Measurements from ENCODE around the gene SIGLEC11. TPM values are rescaled to one million over a fixed set of nuclear protein-coding genes. Genes with fewer than 3 reads are reported as not detected.

SIGLEC11 gene
- polyA plus RNA-seq, 1 of the 3 experiments (the other 2 are of a cell fraction): not detected

DNA sequence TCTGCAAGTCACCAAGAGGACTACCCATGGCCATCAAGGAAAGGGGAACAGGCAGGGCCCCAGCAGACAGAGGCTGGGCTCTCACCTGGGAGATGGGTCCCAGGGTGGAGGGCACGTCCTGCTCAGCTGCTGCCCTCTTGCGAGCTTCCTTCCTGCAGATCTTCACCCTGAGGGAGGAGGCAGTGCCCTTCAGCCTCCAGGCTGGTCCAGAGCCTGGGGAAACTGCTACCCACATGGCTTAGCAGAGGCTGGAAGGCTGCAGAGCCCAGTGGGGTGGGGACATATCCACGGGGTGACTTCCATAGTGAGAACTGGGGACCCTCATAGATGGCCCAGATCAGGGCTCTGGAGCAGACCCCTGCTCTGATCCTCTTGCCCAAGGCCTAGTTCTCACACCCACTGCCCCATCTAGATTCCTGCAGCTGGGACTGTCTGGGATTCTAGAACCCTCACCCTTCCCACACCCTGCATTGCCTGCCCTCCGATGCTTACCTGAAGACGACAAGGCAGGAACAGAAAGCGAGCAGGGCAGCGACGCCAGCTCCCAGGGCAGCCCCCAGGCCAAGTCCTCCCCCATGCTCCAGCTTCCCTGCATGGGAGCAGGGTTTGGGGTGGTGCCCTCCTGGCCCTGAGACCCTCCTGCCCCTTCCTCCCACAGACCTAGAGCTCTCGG is 9.0 kb downstream of the SIGLEC11 start:
- ChIA-PET CTCF (interaction anchor here (1.2 to 3.5 kb wide), 2 partner anchors 14 to 31 kb away, joined by 4 to 13 read pairs; no protein-coding TSS in a partner anchor), POLR2A (no interaction called here)
- Histone ChIP-seq H3K4me2 (no peak overlapping the region), H3K36me3 (replicated peaks in 1 of 2; ENCODE audit: control insufficient read depth in 1 of 2, insufficient read depth in 2 of 2, low read length in 1 of 2) (no peaks in the 10 kb centered on the region), H3K27me3 (ENCODE audit: insufficient read depth) (peaks cover 71% of the 10 kb centered on the region), H3K9ac (no peak overlapping the region), H4K20me1 (ENCODE audit: insufficient read depth) (no peaks in the 10 kb centered on the region), H3K27ac (ENCODE audit: low read depth in 2 of 2, low read length in 1 of 2) (no peak overlapping the region), H3K9me2 (no peaks in the 10 kb centered on the region), H3K4me3 (ENCODE audit: low read depth in 2 of 2, low read length in 1 of 2) (no peak overlapping the region), H3K4me1 (ENCODE audit: control insufficient read depth in 1 of 2, insufficient read depth in 2 of 2, low read depth in 1 of 2, low read length in 1 of 2) (no peaks in the 10 kb centered on the region), H2AFZ (ENCODE audit: low read depth) (no peak overlapping the region), H3F3A (replicated peaks; ENCODE audit: insufficient read depth) (no peaks in the 10 kb centered on the region), H3K9me3 (no peaks in the 10 kb centered on the region), H3K79me2 (ENCODE audit: insufficient read depth) (no peaks in the 10 kb centered on the region)
- DNase-seq: no peak
- 49% methylated on average over 7 of the region's 9 CpGs for WGBS (ENCODE audit: low lambda C conversion rate)
- TF ChIP-seq, protein P1, sequence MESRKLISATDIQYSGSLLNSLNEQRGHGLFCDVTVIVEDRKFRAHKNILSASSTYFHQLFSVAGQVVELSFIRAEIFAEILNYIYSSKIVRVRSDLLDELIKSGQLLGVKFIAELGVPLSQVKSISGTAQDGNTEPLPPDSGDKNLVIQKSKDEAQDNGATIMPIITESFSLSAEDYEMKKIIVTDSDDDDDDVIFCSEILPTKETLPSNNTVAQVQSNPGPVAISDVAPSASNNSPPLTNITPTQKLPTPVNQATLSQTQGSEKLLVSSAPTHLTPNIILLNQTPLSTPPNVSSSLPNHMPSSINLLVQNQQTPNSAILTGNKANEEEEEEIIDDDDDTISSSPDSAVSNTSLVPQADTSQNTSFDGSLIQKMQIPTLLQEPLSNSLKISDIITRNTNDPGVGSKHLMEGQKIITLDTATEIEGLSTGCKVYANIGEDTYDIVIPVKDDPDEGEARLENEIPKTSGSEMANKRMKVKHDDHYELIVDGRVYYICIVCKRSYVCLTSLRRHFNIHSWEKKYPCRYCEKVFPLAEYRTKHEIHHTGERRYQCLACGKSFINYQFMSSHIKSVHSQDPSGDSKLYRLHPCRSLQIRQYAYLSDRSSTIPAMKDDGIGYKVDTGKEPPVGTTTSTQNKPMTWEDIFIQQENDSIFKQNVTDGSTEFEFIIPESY (IDR thresholded peaks at IDR 0.05; ENCODE audit: borderline replicate concordance, low read depth): no peak
- TF ChIP-seq, protein P2, sequence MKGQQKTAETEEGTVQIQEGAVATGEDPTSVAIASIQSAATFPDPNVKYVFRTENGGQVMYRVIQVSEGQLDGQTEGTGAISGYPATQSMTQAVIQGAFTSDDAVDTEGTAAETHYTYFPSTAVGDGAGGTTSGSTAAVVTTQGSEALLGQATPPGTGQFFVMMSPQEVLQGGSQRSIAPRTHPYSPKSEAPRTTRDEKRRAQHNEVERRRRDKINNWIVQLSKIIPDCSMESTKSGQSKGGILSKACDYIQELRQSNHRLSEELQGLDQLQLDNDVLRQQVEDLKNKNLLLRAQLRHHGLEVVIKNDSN (IDR thresholded peaks at IDR 0.05; ENCODE audit: borderline replicate concordance, low read depth): no peak
- TF ChIP-seq CHD2 (IDR thresholded peaks at IDR 0.05; ENCODE audit: low read length, partially characterized antibody) (no peak), GATA2 (CRISPR knock-in tag; IDR thresholded peaks at IDR 0.05) (no peak), RCOR1 (IDR thresholded peaks at IDR 0.05; ENCODE audit: low read length) (no peak), MEF2A (IDR thresholded peaks at IDR 0.05; ENCODE audit: borderline replicate concordance, low read depth) (no peak), SMC3 (IDR thresholded peaks at IDR 0.05; ENCODE audit: low read depth, low read length) (no peak)
- TF ChIP-seq, protein P3, sequence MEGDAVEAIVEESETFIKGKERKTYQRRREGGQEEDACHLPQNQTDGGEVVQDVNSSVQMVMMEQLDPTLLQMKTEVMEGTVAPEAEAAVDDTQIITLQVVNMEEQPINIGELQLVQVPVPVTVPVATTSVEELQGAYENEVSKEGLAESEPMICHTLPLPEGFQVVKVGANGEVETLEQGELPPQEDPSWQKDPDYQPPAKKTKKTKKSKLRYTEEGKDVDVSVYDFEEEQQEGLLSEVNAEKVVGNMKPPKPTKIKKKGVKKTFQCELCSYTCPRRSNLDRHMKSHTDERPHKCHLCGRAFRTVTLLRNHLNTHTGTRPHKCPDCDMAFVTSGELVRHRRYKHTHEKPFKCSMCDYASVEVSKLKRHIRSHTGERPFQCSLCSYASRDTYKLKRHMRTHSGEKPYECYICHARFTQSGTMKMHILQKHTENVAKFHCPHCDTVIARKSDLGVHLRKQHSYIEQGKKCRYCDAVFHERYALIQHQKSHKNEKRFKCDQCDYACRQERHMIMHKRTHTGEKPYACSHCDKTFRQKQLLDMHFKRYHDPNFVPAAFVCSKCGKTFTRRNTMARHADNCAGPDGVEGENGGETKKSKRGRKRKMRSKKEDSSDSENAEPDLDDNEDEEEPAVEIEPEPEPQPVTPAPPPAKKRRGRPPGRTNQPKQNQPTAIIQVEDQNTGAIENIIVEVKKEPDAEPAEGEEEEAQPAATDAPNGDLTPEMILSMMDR (IDR thresholded peaks at IDR 0.05): no peak

DNA sequence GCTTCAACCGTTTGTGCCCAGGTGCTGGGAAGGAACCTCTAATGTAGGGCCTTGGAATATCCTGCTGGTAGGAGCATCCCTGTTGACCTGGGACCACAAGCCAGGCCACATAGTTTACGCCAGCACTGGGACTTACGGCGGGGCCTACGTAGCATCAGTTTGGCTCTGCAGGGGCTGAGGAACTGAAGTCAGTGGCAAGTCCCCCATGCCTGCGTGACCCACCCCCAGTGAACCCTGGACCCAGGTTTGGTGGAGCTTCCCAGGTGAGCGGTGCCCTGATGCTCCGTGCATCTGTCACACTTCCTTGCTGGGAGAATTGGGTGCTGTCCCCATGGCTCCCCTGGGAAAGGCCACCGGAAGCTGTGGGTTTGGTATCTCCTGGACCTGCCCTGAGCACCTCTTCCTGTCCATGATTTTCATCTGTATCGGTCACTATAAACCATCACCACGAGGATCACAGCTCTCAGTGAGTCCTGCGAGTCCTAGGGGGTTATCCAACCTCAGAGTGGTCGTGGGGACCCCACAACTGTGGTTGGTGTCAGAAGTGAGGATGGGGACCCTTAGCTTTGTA is 9.9 kb downstream of the SIGLEC11 start:
- TF ChIP-seq RFX5 (IDR thresholded peaks at IDR 0.05; ENCODE audit: low read length) (no peak), GABPA (IDR thresholded peaks at IDR 0.05; ENCODE audit: low read depth) (no peak), YY1 (IDR thresholded peaks at IDR 0.05; ENCODE audit: low read depth) (no peak), TEAD4 (IDR thresholded peaks at IDR 0.05; ENCODE audit: borderline replicate concordance, insufficient read depth) (no peak), CHD2 (IDR thresholded peaks at IDR 0.05; ENCODE audit: low read length, partially characterized antibody) (no peak), ELF1 (IDR thresholded peaks at IDR 0.05) (no peak), POLR2AphosphoS5 (IDR thresholded peaks at IDR 0.05; ENCODE audit: low read depth, low read length) (no peak)
- TF ChIP-seq, protein P2 (IDR thresholded peaks at IDR 0.05; ENCODE audit: borderline replicate concordance, low read depth): no peak
- TF ChIP-seq, protein P4, sequence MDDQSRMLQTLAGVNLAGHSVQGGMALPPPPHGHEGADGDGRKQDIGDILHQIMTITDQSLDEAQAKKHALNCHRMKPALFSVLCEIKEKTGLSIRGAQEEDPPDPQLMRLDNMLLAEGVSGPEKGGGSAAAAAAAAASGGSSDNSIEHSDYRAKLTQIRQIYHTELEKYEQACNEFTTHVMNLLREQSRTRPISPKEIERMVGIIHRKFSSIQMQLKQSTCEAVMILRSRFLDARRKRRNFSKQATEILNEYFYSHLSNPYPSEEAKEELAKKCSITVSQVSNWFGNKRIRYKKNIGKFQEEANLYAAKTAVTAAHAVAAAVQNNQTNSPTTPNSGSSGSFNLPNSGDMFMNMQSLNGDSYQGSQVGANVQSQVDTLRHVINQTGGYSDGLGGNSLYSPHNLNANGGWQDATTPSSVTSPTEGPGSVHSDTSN (IDR thresholded peaks at IDR 0.05): no peak
- TF ChIP-seq, protein P5, sequence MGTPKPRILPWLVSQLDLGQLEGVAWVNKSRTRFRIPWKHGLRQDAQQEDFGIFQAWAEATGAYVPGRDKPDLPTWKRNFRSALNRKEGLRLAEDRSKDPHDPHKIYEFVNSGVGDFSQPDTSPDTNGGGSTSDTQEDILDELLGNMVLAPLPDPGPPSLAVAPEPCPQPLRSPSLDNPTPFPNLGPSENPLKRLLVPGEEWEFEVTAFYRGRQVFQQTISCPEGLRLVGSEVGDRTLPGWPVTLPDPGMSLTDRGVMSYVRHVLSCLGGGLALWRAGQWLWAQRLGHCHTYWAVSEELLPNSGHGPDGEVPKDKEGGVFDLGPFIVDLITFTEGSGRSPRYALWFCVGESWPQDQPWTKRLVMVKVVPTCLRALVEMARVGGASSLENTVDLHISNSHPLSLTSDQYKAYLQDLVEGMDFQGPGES (IDR thresholded peaks at IDR 0.05; ENCODE audit: low read depth, low read length): no peak
- Histone ChIP-seq H3K4me3 (ENCODE audit: low read depth in 2 of 2, low read length in 1 of 2) (no peak overlapping the region), H4K20me1 (ENCODE audit: insufficient read depth) (no peaks in the 10 kb centered on the region), H2AFZ (ENCODE audit: low read depth) (no peak overlapping the region), H3K27me3 (ENCODE audit: insufficient read depth) (peaks cover 80% of the 10 kb centered on the region), H3K4me1 (ENCODE audit: control insufficient read depth in 1 of 2, insufficient read depth in 2 of 2, low read depth in 1 of 2, low read length in 1 of 2) (no peaks in the 10 kb centered on the region), H3K27ac (ENCODE audit: low read depth in 2 of 2, low read length in 1 of 2) (no peak overlapping the region), H3K9ac (no peak overlapping the region), H3K9me2 (no peaks in the 10 kb centered on the region), H3K4me2 (no peak overlapping the region), H3K79me2 (ENCODE audit: insufficient read depth) (no peaks in the 10 kb centered on the region), H3K9me3 (no peaks in the 10 kb centered on the region), H3F3A (replicated peaks; ENCODE audit: insufficient read depth) (no peaks in the 10 kb centered on the region), H3K36me3 (replicated peaks in 1 of 2; ENCODE audit: control insufficient read depth in 1 of 2, insufficient read depth in 2 of 2, low read length in 1 of 2) (no peaks in the 10 kb centered on the region)
- ChIA-PET POLR2A (no interaction called here), CTCF (interaction anchor here (3.5 to 5.9 kb wide), 2 partner anchors 13 to 32 kb away, joined by 13 to 48 read pairs; no protein-coding TSS in a partner anchor)
- no peak for DNase-seq
- 12% methylated on average over 8 of the region's 13 CpGs for WGBS (ENCODE audit: low lambda C conversion rate)

All from SK-N-SH (cell line).